ENCODE data around the gene SYT6.

GRCh38 chr1:114131526-114132220 is 22.0 kb downstream of the SYT6 start:
- no peak for TF ChIP-seq POLR2AphosphoS5 (IDR thresholded peaks at IDR 0.05; ENCODE audit: low read depth, low read length)
- TF ChIP-seq, protein P1, sequence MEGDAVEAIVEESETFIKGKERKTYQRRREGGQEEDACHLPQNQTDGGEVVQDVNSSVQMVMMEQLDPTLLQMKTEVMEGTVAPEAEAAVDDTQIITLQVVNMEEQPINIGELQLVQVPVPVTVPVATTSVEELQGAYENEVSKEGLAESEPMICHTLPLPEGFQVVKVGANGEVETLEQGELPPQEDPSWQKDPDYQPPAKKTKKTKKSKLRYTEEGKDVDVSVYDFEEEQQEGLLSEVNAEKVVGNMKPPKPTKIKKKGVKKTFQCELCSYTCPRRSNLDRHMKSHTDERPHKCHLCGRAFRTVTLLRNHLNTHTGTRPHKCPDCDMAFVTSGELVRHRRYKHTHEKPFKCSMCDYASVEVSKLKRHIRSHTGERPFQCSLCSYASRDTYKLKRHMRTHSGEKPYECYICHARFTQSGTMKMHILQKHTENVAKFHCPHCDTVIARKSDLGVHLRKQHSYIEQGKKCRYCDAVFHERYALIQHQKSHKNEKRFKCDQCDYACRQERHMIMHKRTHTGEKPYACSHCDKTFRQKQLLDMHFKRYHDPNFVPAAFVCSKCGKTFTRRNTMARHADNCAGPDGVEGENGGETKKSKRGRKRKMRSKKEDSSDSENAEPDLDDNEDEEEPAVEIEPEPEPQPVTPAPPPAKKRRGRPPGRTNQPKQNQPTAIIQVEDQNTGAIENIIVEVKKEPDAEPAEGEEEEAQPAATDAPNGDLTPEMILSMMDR (IDR thresholded peaks at IDR 0.05 in 2 of 3, conservative IDR thresholded peaks at IDR 0.05 in 1 of 3; ENCODE audit: borderline replicate concordance in 1 of 3, insufficient read depth in 1 of 3, low read depth in 2 of 3, low read length in 2 of 3) = no peak
- TF ChIP-seq ATF3 (IDR thresholded peaks at IDR 0.05) = no peak
- TF ChIP-seq EGR1 (IDR thresholded peaks at IDR 0.05; ENCODE audit: low read depth) = no peak
- TF ChIP-seq POLR2A (IDR thresholded peaks at IDR 0.05; ENCODE audit: borderline replicate concordance, extremely low read depth, insufficient read depth, insufficient read length) = no peak
- TF ChIP-seq SIN3A (IDR thresholded peaks at IDR 0.05; ENCODE audit: low read depth) = no peak
- TF ChIP-seq EZH2 (IDR thresholded peaks at IDR 0.05) = no peak
- TF ChIP-seq TCF7L2 (IDR thresholded peaks at IDR 0.05; ENCODE audit: borderline replicate concordance, extremely low read depth, insufficient read depth, insufficient read length) = no peak
- peak; percentile 44 for TF ChIP-seq RAD21 (IDR thresholded peaks at IDR 0.05; ENCODE audit: low read depth)
- TF ChIP-seq EZH2phosphoT487 (IDR thresholded peaks at IDR 0.05; ENCODE audit: borderline replicate concordance) = no peak
- no peak for TF ChIP-seq CBX3 (IDR thresholded peaks at IDR 0.05; ENCODE audit: low read depth)
